ENCODE results near the gene SNX8. TPM values are rescaled to one million over a fixed set of nuclear protein-coding genes. Genes with fewer than 3 reads are reported as not detected.
A peak's percentile ranks its signal among the peaks of the same experiment; 100 is the strongest.

SNX8 gene
- total RNA-seq, 2 donors from 2014 or later: 8.6 to 9.3 TPM

- ATAC-seq (no peak), DNase-seq (no peak)
- Mint-ChIP-seq H3K27me3 (no peaks in the 10 kb centered on the region), H3K4me3 (no peak overlapping the region), H3K4me1 (peaks cover 17% of the 10 kb centered on the region), H3K36me3 (ENCODE audit: low read depth) (no peaks in the 10 kb centered on the region), H3K27ac (no peak overlapping the region)
- H3K9me3 ChIP-seq (ENCODE audit: control insufficient read depth, low read length, poor library complexity, severe bottlenecking): no peaks in the 10 kb centered on the region
These were observed 64.4 kb downstream of the SNX8 start for GRCh38 chr7:2249744-2250323.

- H3K27ac Mint-ChIP-seq: peak overlapping the region; percentile 67
- ATAC-seq (peak; percentile 44), DNase-seq (no peak)
- H3K9me3 ChIP-seq (ENCODE audit: control insufficient read depth, low read length, poor library complexity, severe bottlenecking): no peaks in the 10 kb centered on the region
- H3K4me3 Mint-ChIP-seq: peak overlapping the region; percentile 70
- H3K4me1 Mint-ChIP-seq: peaks cover 17% of the 10 kb centered on the region
- H3K36me3 Mint-ChIP-seq (ENCODE audit: low read depth): no peaks in the 10 kb centered on the region
- no peaks in the 10 kb centered on the region for H3K27me3 Mint-ChIP-seq
These were observed 65.1 kb downstream of the SNX8 start for GRCh38 chr7:2248984-2249694.

- DNase-seq (peak in 1 of 3 donors; percentile 20), ATAC-seq (peak; percentile 38)
- Mint-ChIP-seq H3K36me3 (ENCODE audit: low read depth) (no peaks in the 10 kb centered on the region), H3K4me1 (peaks cover 21% of the 10 kb centered on the region), H3K27me3 (no peaks in the 10 kb centered on the region), H3K27ac (peak overlapping the region; percentile 67), H3K4me3 (no peak overlapping the region)
- H3K9me3 ChIP-seq (ENCODE audit: control insufficient read depth, low read length, poor library complexity, severe bottlenecking): no peaks in the 10 kb centered on the region
These were observed 66.9 kb downstream of the SNX8 start for GRCh38 chr7:2247141-2247995.

GRCh38 chr7:2245883-2246675 lies 68.2 kb downstream of the SNX8 start:
- H3K36me3 Mint-ChIP-seq (ENCODE audit: low read depth): no peaks in the 10 kb centered on the region
- no peak overlapping the region for H3K4me3 Mint-ChIP-seq
- no peaks in the 10 kb centered on the region for H3K9me3 ChIP-seq (ENCODE audit: control insufficient read depth, low read length, poor library complexity, severe bottlenecking)
- peaks cover 21% of the 10 kb centered on the region for H3K4me1 Mint-ChIP-seq
- no peak for ATAC-seq
- no peaks in the 10 kb centered on the region for H3K27me3 Mint-ChIP-seq
- H3K27ac Mint-ChIP-seq: no peak overlapping the region
- no peak for DNase-seq

DNA sequence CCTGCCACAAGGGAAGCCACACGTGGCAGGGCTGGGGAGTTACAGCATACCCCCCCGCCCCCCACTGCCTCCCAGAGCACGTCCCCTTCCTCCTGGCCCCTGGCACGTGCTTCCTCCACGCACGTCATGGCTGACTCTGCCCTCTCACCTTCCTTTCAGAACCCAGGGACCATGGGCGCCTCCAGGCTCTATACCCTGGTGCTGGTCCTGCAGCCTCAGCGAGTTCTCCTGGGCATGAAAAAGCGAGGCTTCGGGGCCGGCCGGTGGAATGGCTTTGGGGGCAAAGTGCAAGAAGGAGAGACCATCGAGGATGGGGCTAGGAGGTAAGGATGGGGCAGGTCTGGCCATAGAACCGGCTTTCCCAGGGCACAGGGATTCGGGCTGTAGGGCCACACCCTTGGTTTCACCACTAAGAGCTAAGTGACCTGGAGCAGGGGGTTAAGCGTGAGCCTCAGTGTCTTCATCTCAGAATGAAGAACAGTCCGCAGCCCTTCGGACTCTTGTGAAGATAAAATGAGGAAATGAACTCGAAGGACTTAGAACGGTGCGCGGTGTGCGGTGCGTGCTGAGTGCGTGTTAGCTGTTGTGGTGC lies 69.7 kb downstream of the SNX8 start:
- ATAC-seq (no peak), DNase-seq (no peak)
- Mint-ChIP-seq H3K27me3 (no peaks in the 10 kb centered on the region), H3K27ac (peak overlapping the region; percentile 4), H3K4me3 (no peak overlapping the region), H3K4me1 (peaks cover 22% of the 10 kb centered on the region), H3K36me3 (ENCODE audit: low read depth) (no peaks in the 10 kb centered on the region)
- no peaks in the 10 kb centered on the region for H3K9me3 ChIP-seq (ENCODE audit: control insufficient read depth, low read length, poor library complexity, severe bottlenecking)

GRCh38 chr7:2243458-2243857 lies 70.8 kb downstream of the SNX8 start:
- Mint-ChIP-seq H3K27me3 (no peaks in the 10 kb centered on the region), H3K27ac (no peak overlapping the region), H3K4me1 (peaks cover 14% of the 10 kb centered on the region), H3K4me3 (no peak overlapping the region), H3K36me3 (ENCODE audit: low read depth) (no peaks in the 10 kb centered on the region)
- ATAC-seq: no peak
- H3K9me3 ChIP-seq (ENCODE audit: control insufficient read depth, low read length, poor library complexity, severe bottlenecking): no peaks in the 10 kb centered on the region
- no peak for DNase-seq

DNA sequence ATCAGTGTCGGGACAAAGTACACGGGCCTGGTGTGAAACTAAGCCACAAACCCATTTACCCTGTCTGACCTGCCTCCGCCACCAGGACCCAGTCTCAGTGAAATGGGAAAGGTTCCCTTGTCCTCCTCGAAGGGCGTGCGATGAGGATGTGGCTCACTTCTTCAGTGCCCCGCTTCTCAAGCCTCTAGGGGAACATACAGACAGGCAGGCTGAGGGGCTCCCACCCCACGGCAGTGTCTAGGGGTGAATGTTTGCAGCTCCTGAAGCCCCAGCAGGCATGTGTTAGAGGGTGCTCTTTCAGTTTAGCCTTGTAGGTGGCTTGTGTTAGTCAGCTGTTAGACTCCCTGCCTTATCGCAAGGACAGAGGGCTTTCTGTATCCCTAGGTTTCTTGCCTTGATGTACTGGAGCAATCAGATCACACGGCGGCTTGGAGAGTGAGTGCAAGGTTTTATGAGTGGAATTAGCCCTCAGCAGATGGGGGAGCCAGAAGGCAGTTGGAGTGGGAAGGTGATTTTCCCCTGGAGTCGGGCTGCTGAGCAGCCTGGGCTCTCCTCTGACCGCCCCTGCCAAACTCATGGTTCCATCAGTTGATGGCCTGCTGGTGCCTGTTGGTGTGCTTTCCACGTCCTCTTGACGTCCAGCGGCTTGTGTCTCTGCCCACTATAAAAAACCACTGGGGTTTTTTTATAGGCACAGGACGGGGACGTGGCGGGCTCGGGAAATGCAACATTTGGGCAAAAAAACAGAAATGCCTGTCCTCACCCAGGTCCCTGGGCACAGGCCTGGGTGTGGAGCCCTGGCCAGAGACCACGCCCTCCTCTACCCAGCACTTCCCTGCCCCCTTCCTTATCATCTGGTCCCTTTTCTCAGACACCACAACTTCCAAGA lies 71.5 kb downstream of the SNX8 start:
- DNase-seq (no peak), ATAC-seq (peak; percentile 62)
- H3K9me3 ChIP-seq (ENCODE audit: control insufficient read depth, low read length, poor library complexity, severe bottlenecking): no peaks in the 10 kb centered on the region
- Mint-ChIP-seq H3K4me1 (peaks cover 9% of the 10 kb centered on the region), H3K36me3 (ENCODE audit: low read depth) (no peaks in the 10 kb centered on the region), H3K4me3 (peak overlapping the region; percentile 94), H3K27me3 (no peaks in the 10 kb centered on the region), H3K27ac (peak overlapping the region; percentile 89)

GRCh38 chr7:2241580-2242540 lies 72.4 kb downstream of the SNX8 start, which contains the start of the genes MRM2 and NUDT1:
MRM2 (minus strand) TSS chr7:2242205; CDS start chr7:2242169, 36 bp downstream.
NUDT1 (plus strand) TSS chr7:2242226; CDS start chr7:2244575, 2,349 bp downstream.
- DNase-seq: peak; percentile 36 to 55 (median 50)
- ATAC-seq: peak; percentile 61
- H3K4me3 Mint-ChIP-seq: peak within 1 kb of the TSS; percentile 94
- no peaks in the 10 kb centered on the region for H3K9me3 ChIP-seq (ENCODE audit: control insufficient read depth, low read length, poor library complexity, severe bottlenecking)
- H3K4me1 Mint-ChIP-seq: peaks cover 9% of the 10 kb centered on the region
- H3K36me3 Mint-ChIP-seq (ENCODE audit: low read depth): no peaks in the 10 kb centered on the region
- peak within 1 kb of the TSS; percentile 89 for H3K27ac Mint-ChIP-seq
- no peaks in the 10 kb centered on the region for H3K27me3 Mint-ChIP-seq

GRCh38 chr7:2239242-2239641 lies 75.0 kb downstream of the SNX8 start:
- Mint-ChIP-seq H3K36me3 (ENCODE audit: low read depth) (peaks cover 2% of the 10 kb centered on the region), H3K4me3 (no peak overlapping the region), H3K27ac (no peak overlapping the region), H3K27me3 (no peaks in the 10 kb centered on the region), H3K4me1 (peaks cover 9% of the 10 kb centered on the region)
- no peaks in the 10 kb centered on the region for H3K9me3 ChIP-seq (ENCODE audit: control insufficient read depth, low read length, poor library complexity, severe bottlenecking)
- no peak for DNase-seq
- no peak for ATAC-seq

DNA sequence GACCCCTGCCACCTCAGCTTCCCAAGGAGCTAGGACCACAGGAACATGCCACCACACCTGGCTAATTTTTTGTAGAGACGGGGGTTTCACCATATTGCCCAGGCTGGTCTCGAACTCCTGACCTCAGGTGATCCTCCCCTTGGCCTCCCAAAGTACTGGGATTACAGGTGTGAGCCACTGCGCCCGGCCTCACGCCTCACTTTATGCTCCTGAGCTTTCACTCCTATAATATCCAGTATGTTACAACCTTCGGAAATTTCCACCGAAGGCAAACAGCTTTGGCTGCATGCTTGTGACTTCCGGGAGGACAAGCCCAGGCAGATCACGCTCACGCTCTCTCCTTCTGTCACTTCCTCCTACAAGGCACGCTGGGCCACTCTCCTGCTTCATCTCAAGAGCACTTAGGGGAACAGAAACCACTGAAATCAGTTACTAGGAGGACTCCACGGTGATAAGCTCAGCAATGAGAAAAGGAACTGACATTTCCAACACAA lies 77.1 kb downstream of the SNX8 start:
- peaks cover 10% of the 10 kb centered on the region for H3K4me1 Mint-ChIP-seq
- ATAC-seq (peak; percentile 38), DNase-seq (no peak)
- peaks cover 2% of the 10 kb centered on the region for H3K36me3 Mint-ChIP-seq (ENCODE audit: low read depth)
- no peaks in the 10 kb centered on the region for H3K9me3 ChIP-seq (ENCODE audit: control insufficient read depth, low read length, poor library complexity, severe bottlenecking)
- no peaks in the 10 kb centered on the region for H3K27me3 Mint-ChIP-seq
- peak overlapping the region; percentile 32 for H3K27ac Mint-ChIP-seq
- no peak overlapping the region for H3K4me3 Mint-ChIP-seq

DNA sequence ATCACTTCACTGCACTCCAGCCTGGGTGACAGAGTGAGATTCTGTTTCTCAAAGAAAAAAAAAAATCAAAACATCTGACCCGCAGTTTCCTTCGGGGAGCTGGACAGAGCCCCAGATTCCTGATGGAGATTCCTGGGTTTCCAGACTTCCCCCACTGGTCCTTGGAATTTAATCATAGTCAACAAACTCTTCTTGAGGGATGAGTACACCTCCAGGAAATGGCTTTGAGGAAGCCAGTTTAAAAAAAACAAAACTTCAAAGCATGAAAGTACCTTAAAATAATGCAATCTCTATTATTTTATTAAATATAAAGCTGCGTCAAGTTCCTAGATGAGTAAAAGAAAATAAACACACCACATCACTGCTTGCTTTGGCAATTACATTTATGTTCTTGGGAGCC lies 80.3 kb downstream of the SNX8 start:
- peaks cover 2% of the 10 kb centered on the region for H3K36me3 Mint-ChIP-seq (ENCODE audit: low read depth)
- peaks cover 20% of the 10 kb centered on the region for H3K4me1 Mint-ChIP-seq
- ATAC-seq: no peak

More for the DNA sequence above, 80.3 kb downstream of the SNX8 start:
- no peaks in the 10 kb centered on the region for H3K9me3 ChIP-seq (ENCODE audit: control insufficient read depth, low read length, poor library complexity, severe bottlenecking)
- Mint-ChIP-seq H3K4me3 (no peak overlapping the region), H3K27ac (no peak overlapping the region), H3K27me3 (no peaks in the 10 kb centered on the region)
- no peak for DNase-seq
